ENCODE results near the gene GASK1A.

Gene GASK1A

GRCh38 chr3:43053291-43053690 lies 74.2 kb downstream of the GASK1A start:
- no peak for TF ChIP-seq CTCF (IDR thresholded peaks at IDR 0.05; ENCODE audit: low read depth, low read length)
- DNase-seq (ENCODE audit: low read depth in 2 of 2), result no peak
- no peak overlapping the region for H3K4me3 ChIP-seq (replicated peaks in 1 of 2; ENCODE audit: low read depth in 2 of 2, low read length in 2 of 2)

GRCh38 chr3:43054754-43055153 lies 75.6 kb downstream of the GASK1A start:
- TF ChIP-seq CTCF (IDR thresholded peaks at IDR 0.05; ENCODE audit: low read depth, low read length), result no peak
- no peak for DNase-seq (ENCODE audit: low read depth in 2 of 2)
- no peak overlapping the region for H3K4me3 ChIP-seq (replicated peaks in 1 of 2; ENCODE audit: low read depth in 2 of 2, low read length in 2 of 2)

GRCh38 chr3:43055393-43055792 lies 76.3 kb downstream of the GASK1A start:
- no peak for TF ChIP-seq CTCF (IDR thresholded peaks at IDR 0.05; ENCODE audit: low read depth, low read length)
- DNase-seq (ENCODE audit: low read depth in 2 of 2), result no peak

GRCh38 chr3:43055806-43056770 lies 77.0 kb downstream of the GASK1A start:
- H3K4me3 ChIP-seq (replicated peaks in 1 of 2; ENCODE audit: low read depth in 2 of 2, low read length in 2 of 2), result no peak overlapping the region
- TF ChIP-seq CTCF (IDR thresholded peaks at IDR 0.05; ENCODE audit: low read depth, low read length), result no peak
- no peak for DNase-seq (ENCODE audit: low read depth in 2 of 2)

More at GRCh38 chr3:43055393-43055792, 76.3 kb downstream of the GASK1A start:
- no peak overlapping the region for H3K4me3 ChIP-seq (replicated peaks in 1 of 2; ENCODE audit: low read depth in 2 of 2, low read length in 2 of 2)

GRCh38 chr3:43059456-43059855 lies 80.3 kb downstream of the GASK1A start:
- DNase-seq (ENCODE audit: low read depth in 2 of 2), result no peak
- H3K4me3 ChIP-seq (replicated peaks in 1 of 2; ENCODE audit: low read depth in 2 of 2, low read length in 2 of 2), result no peak overlapping the region
- TF ChIP-seq CTCF (IDR thresholded peaks at IDR 0.05; ENCODE audit: low read depth, low read length), result no peak

GRCh38 chr3:43061101-43061895 lies 82.2 kb downstream of the GASK1A start:
- DNase-seq (ENCODE audit: low read depth in 2 of 2), result peak in 1 of 2 donors; percentile 22
- TF ChIP-seq CTCF (IDR thresholded peaks at IDR 0.05; ENCODE audit: low read depth, low read length), result no peak
- H3K4me3 ChIP-seq (replicated peaks in 1 of 2; ENCODE audit: low read depth in 2 of 2, low read length in 2 of 2), result no peak overlapping the region
